K562 (cell line): ENCODE measurements around the gene PGGHG. TPM values are rescaled to one million over a fixed set of nuclear protein-coding genes. Genes with fewer than 3 reads are reported as not detected.

Experiments
- CREM ChIP-seq: IDR thresholded peaks from 2 replicates; pipeline ENCODE4 v1.6.1; 2014; ENCODE audit warnings: antibody characterized with exemption, low read depth
- CTCF ChIP-seq, 3 experiments: IDR thresholded peaks in 2 of 3; conservative IDR thresholded peaks in 1 of 3; 2 replicates each; pipeline ENCODE4 v1.5.1; 2011 to 2012; ENCODE audit warnings: low read length in 3 of 3, mild to moderate bottlenecking in 3 of 3, control low read depth in 2 of 3, improper control_type of control experiment in 1 of 3, inconsistent platforms in 1 of 3, low read depth in 1 of 3, mixed read lengths in 1 of 3, moderate library complexity in 1 of 3; ENCODE audit not compliant: insufficient read depth in 2 of 3
- CXXC5 ChIP-seq: fragments of 250-450 bp; sonication (Bioruptor Pico); IDR thresholded peaks from 2 replicates; pipeline ENCODE4 v1.8.0; 2022; ENCODE audit warnings: inconsistent platforms, mild to moderate bottlenecking, moderate library complexity
- ELF1 ChIP-seq: fragments of 200-800 bp; sonication (Bioruptor generic); IDR thresholded peaks from 2 replicates; pipeline ENCODE4 v1.6.1; 2016; ENCODE audit warnings: missing genetic modification characterization, missing compliant biosample characterization
- ELF4 ChIP-seq: fragments of 450-650 bp; formaldehyde crosslinking; IDR thresholded peaks from 2 replicates; pipeline ENCODE4 v1.4.0; 2022; ENCODE audit warnings: missing genetic modification characterization
- ESRRA ChIP-seq: fragments of 450-650 bp; IDR thresholded peaks from 2 replicates; pipeline ENCODE4 v1.6.1; 2014; ENCODE audit warnings: low read depth, mild to moderate bottlenecking, moderate library complexity, borderline replicate concordance
- FOS ChIP-seq: IDR thresholded peaks from 3 replicates; pipeline ENCODE4 v1.6.1; 2011; ENCODE audit not compliant: insufficient read length; ENCODE audit errors: extremely low read depth
- GATAD2B ChIP-seq: fragments of 450-650 bp; IDR thresholded peaks from 2 replicates; pipeline ENCODE4 v1.6.1; 2017; ENCODE audit warnings: mild to moderate bottlenecking, borderline replicate concordance
- HDAC1 ChIP-seq, 2 experiments: fragments of 450-650 bp; IDR thresholded peaks; 2 replicates each; pipeline ENCODE4 v1.6.1; 2016 to 2017; ENCODE audit warnings: inconsistent platforms in 1 of 2, mild to moderate bottlenecking in 1 of 2, moderate library complexity in 1 of 2
- MAFF ChIP-seq: IDR thresholded peaks from 2 replicates; pipeline ENCODE4 v1.6.1; 2012; ENCODE audit warnings: low read length, improper control_type of control experiment
- MNT ChIP-seq, 2 experiments: fragments of 450-650 bp; conservative IDR thresholded peaks; 2 replicates each; pipeline ENCODE4 v1.6.1; 2017; ENCODE audit warnings: mild to moderate bottlenecking in 2 of 2, moderate library complexity in 2 of 2
- MTA1 ChIP-seq: fragments of 450-650 bp; IDR thresholded peaks from 2 replicates; pipeline ENCODE4 v1.6.1; 2017; ENCODE audit warnings: borderline replicate concordance
- MYC ChIP-seq, 2 experiments: fragments of 250-450 bp in 1 of 2; sonication (Bioruptor Pico) in 1 of 2; IDR thresholded peaks; 2 replicates each; pipeline versions ENCODE4 v1.5.1 to v1.6.1; 2012 to 2021; ENCODE audit warnings: low read depth in 2 of 2, borderline replicate concordance in 1 of 2, improper control_type of control experiment in 1 of 2, low read length in 1 of 2, mild to moderate bottlenecking in 1 of 2, moderate library complexity in 1 of 2
- PHB2 ChIP-seq: fragments of 450-650 bp; IDR thresholded peaks from 2 replicates; pipeline ENCODE4 v1.6.1; 2017; ENCODE audit warnings: low read depth
- RBBP5 ChIP-seq: fragments of 200-600 bp; sonication (generic); IDR thresholded peaks from 2 replicates; pipeline ENCODE4 v1.6.1; 2012; ENCODE audit warnings: borderline replicate concordance, mild to moderate bottlenecking, low read length, control low read depth, inconsistent platforms; ENCODE audit not compliant: insufficient read depth, poor library complexity, severe bottlenecking
- SIX5 ChIP-seq, 2 experiments: IDR thresholded peaks; 2 replicates each; pipeline ENCODE4 v1.6.1; 2011; ENCODE audit warnings: low read length in 2 of 2, borderline replicate concordance in 1 of 2, low read depth in 1 of 2, mild to moderate bottlenecking in 1 of 2, moderate library complexity in 1 of 2; ENCODE audit not compliant: insufficient read depth in 1 of 2
- TRIM24 ChIP-seq, 2 experiments: fragments of 450-650 bp; IDR thresholded peaks; 2 replicates each; pipeline ENCODE4 v1.6.1; 2016
- ZC3H11A ChIP-seq: IDR thresholded peaks from 2 replicates; pipeline ENCODE4 v1.6.1; 2012; ENCODE audit warnings: low read depth, low read length, improper control_type of control experiment
- ZKSCAN1 ChIP-seq: fragments of 150-350 bp; IDR thresholded peaks from 2 replicates; pipeline ENCODE4 v1.6.1; 2016; ENCODE audit warnings: low read depth, low read length
- ZNF324 ChIP-seq: fragments of 250-450 bp; sonication (Bioruptor Pico); IDR thresholded peaks from 2 replicates; pipeline ENCODE4 v1.4.0; 2020; ENCODE audit warnings: mild to moderate bottlenecking
- ZNF518B ChIP-seq: fragments of 250-450 bp; sonication (Bioruptor Pico); IDR thresholded peaks from 2 replicates; pipeline ENCODE4 v1.5.0; 2021; ENCODE audit warnings: mild to moderate bottlenecking, moderate library complexity
- polyA plus RNA-seq, 8 experiments: library from polyadenylated mRNA; depleted of rRNA in 4 of 8; stranded (reverse) in 5 of 8; unstranded in 3 of 8; fragments of >200 nt; fragmentation: Nextera tagmentation in 2 of 8; fragmentation: Illumina TruSeq in 1 of 8; extraction: Ambion mirVana in 2 of 8; extraction: Trizol in 1 of 8; gene quantifications; 2 replicates each; pipeline versions ENCODE4 v1.2.1 to v1.2.3, GENCODE V29; 2011 to 2014; ENCODE audit warnings: inconsistent platforms in 1 of 8, missing spikeins in 1 of 8
- total RNA-seq, 7 experiments: library from RNA; depleted of rRNA in 6 of 7; stranded (reverse); fragments of >200 nt in 6 of 7; fragmentation: Illumina TruSeq in 2 of 7; extraction: Trizol in 2 of 7; gene quantifications; 2 replicates each; pipeline versions ENCODE4 v1.2.1 to v1.2.3, GENCODE V29; 2011 to 2021; ENCODE audit warnings: low replicate concordance in 1 of 7

The PGGHG gene
- total and polyA plus RNA-seq, 9 of the 15 experiments (the other 6 are each of a cell fraction or from before 2014, with no cell fraction given) = 0.38 to 85.1 (median 18.1) TPM

GRCh38 chr11:313787-314553 lies 25.0 kb downstream of the PGGHG start, which contains the start of gene IFITM1 (continued):
- TF ChIP-seq CTCF (IDR thresholded peaks at IDR 0.05 in 2 of 3, conservative IDR thresholded peaks at IDR 0.05 in 1 of 3; ENCODE audit: insufficient read depth in 2 of 3, low read depth in 1 of 3, low read length in 3 of 3) = no peak
- no peak for TF ChIP-seq MYC (IDR thresholded peaks at IDR 0.05; ENCODE audit: low read depth, low read length)
- no peak for TF ChIP-seq MYC (CRISPR knock-in tag; IDR thresholded peaks at IDR 0.05; ENCODE audit: borderline replicate concordance, low read depth)
- no peak for TF ChIP-seq ZC3H11A
- TF ChIP-seq FOS = no peak
- peak; percentile 34; the same call in 1 of the 2 replicates for TF ChIP-seq CXXC5 (CRISPR knock-in tag)
- no peak for TF ChIP-seq MAFF
- no peak for TF ChIP-seq ZKSCAN1
- peak in 1 of 2 experiments; percentile 5; a peak in 1 of 4 replicates for TF ChIP-seq SIX5 (IDR thresholded peaks at IDR 0.05; ENCODE audit: borderline replicate concordance in 1 of 2, insufficient read depth in 1 of 2, low read depth in 1 of 2, low read length in 2 of 2)
- no peak for TF ChIP-seq ELF4 (CRISPR knock-in tag)
- TF ChIP-seq CREM = peak; percentile 17; the same call in 1 of the 2 replicates
- TF ChIP-seq GATAD2B = no peak
- TF ChIP-seq PHB2 = no peak
- TF ChIP-seq ZNF518B (CRISPR knock-in tag) = no peak
- TF ChIP-seq RBBP5 = peak; percentile 54
- TF ChIP-seq TRIM24 (IDR thresholded peaks at IDR 0.05) = no peak
- TF ChIP-seq ELF1 = no peak
- TF ChIP-seq HDAC1 (IDR thresholded peaks at IDR 0.05) = peak in 1 of 2 experiments; percentile 85; a peak in 2 of 4 replicates
- TF ChIP-seq ESRRA = no peak
- peak; percentile 53 to 71; a peak in 3 of 4 replicates for TF ChIP-seq MNT (conservative IDR thresholded peaks at IDR 0.05)
- no peak for TF ChIP-seq MTA1
- TF ChIP-seq ZNF324 (CRISPR knock-in tag) = 0 out of 2 replicates have a peak, but pooled peaks have one; percentile 5
